Right renal cortex interstitium (tissue), 3 donors: ENCODE data around the gene ATXN1. TPM values are rescaled to one million over a fixed set of nuclear protein-coding genes. Genes with fewer than 3 reads are reported as not detected.
"Not testable (repeated sequence)": the region's sequence is repeated elsewhere in the genome, so short reads cannot be mapped to it uniquely, and the experiment has no call there.

Source experiments
- DNase-seq, 3 donors: peaks; one replicate each; pipeline ENCODE4 v3.0.0-alpha.2; 2013; ENCODE audit warnings: low read depth in 3 of 3, low spot score in 2 of 3
- polyA plus RNA-seq, 3 donors: library from polyadenylated mRNA; unstranded; fragments of 120-200 nt; gene quantifications; one replicate each; pipeline ENCODE4 v1.2.1, GENCODE V29; 2013; ENCODE audit not compliant: insufficient read length in 3 of 3

Gene ATXN1
- polyA plus RNA-seq, 3 donors: 17.5 to 19.4 (median 19.4) TPM

GRCh38 chr6:16548121-16548520, 213.1 kb downstream of the ATXN1 start:
- no peak for DNase-seq

- no peak for DNase-seq
These were observed 213.7 kb downstream of the ATXN1 start for GRCh38 chr6:16547587-16547986.

- DNase-seq: no peak
These were observed 214.4 kb downstream of the ATXN1 start for GRCh38 chr6:16546861-16547260.

GRCh38 chr6:16545382-16545781, 215.9 kb downstream of the ATXN1 start:
- no peak for DNase-seq

GRCh38 chr6:16544521-16544920, 216.7 kb downstream of the ATXN1 start:
- no peak for DNase-seq

GRCh38 chr6:16544006-16544405, 217.3 kb downstream of the ATXN1 start:
- DNase-seq: peak in 2 of 3 donors; percentile 53 to 61

GRCh38 chr6:16543521-16543920, 217.7 kb downstream of the ATXN1 start:
- no peak for DNase-seq

- no peak for DNase-seq
These were observed 219.2 kb downstream of the ATXN1 start for GRCh38 chr6:16542070-16542469.

GRCh38 chr6:16540804-16541752, 220.2 kb downstream of the ATXN1 start:
- DNase-seq: no peak

GRCh38 chr6:16540383-16540782, 220.9 kb downstream of the ATXN1 start:
- not testable (repeated sequence) for DNase-seq

- DNase-seq: no peak
These were observed 222.0 kb downstream of the ATXN1 start for GRCh38 chr6:16539086-16539931.

- DNase-seq: no peak
These were observed 225.7 kb downstream of the ATXN1 start for GRCh38 chr6:16535564-16535963.

- DNase-seq: no peak
These were observed 227.5 kb downstream of the ATXN1 start for GRCh38 chr6:16533721-16534136.

- DNase-seq: no peak
These were observed 228.1 kb downstream of the ATXN1 start for GRCh38 chr6:16533210-16533609.

GRCh38 chr6:16527691-16528090, 233.6 kb downstream of the ATXN1 start:
- DNase-seq: no peak

GRCh38 chr6:16524380-16524707, 236.9 kb downstream of the ATXN1 start:
- no peak for DNase-seq

- DNase-seq: no peak
These were observed 237.5 kb downstream of the ATXN1 start for GRCh38 chr6:16523606-16524379.

GRCh38 chr6:16522937-16523336, 238.3 kb downstream of the ATXN1 start:
- DNase-seq: no peak

GRCh38 chr6:16521528-16521927, 239.7 kb downstream of the ATXN1 start:
- DNase-seq: no peak

- DNase-seq: no peak
These were observed 241.7 kb downstream of the ATXN1 start for GRCh38 chr6:16519265-16520242.
